ENCODE measurements around the gene TIGD7. TPM values are rescaled to one million over a fixed set of nuclear protein-coding genes. Genes with fewer than 3 reads are reported as not detected.
A peak's percentile ranks its signal among the peaks of the same experiment; 100 is the strongest.

Gene TIGD7
- total RNA-seq, 1 experiment from 2014 or later: 4.2 TPM

GRCh38 chr16:3283543-3284447, 21.4 kb downstream of the TIGD7 start:
- H3K14ac ChIP-seq (ENCODE audit: insufficient read depth, low read length): peak overlapping the region; percentile 75; the same call in 1 of the 2 replicates
- no peak overlapping the region for H3K23ac ChIP-seq (ENCODE audit: insufficient read length, low read depth, low read length)
- peak overlapping the region; percentile 64 for H3K18ac ChIP-seq (ENCODE audit: insufficient read length, low read depth, low read length)
- no peak overlapping the region for H4K8ac ChIP-seq (replicated peaks; ENCODE audit: insufficient read length, low read depth, low read length)
- no peak overlapping the region for H3K56ac ChIP-seq (ENCODE audit: insufficient read length, low read depth, low read length)
- H3K27me3 ChIP-seq (ENCODE audit: insufficient read depth, low read length): no peaks in the 10 kb centered on the region
- H2BK120ac ChIP-seq (ENCODE audit: low read depth, low read length, poor library complexity, severe bottlenecking): no peak overlapping the region
- H3K23me2 ChIP-seq (ENCODE audit: insufficient read length, low read depth, low read length, poor library complexity, severe bottlenecking): peaks cover 11% of the 10 kb centered on the region
- no peak overlapping the region for H3K27ac ChIP-seq (ENCODE audit: insufficient read length, low read depth, low read length)
- no CpG with 5 or more reads among the region's 56 CpGs for WGBS (ENCODE audit: extremely low coverage, insufficient read length, low lambda C conversion rate)
- H2BK12ac ChIP-seq (ENCODE audit: insufficient read length, low read depth, low read length): no peak overlapping the region
- Mint-ChIP-seq H3K4me1 (peaks cover 18 to 24% of the 10 kb centered on the region in 2 experiments), H3K4me3 (peak overlapping the region; percentile 96 to 98), H3K27ac (peak overlapping the region; percentile 99), H3K27me3 (ENCODE audit: low read depth) (peaks cover 6% of the 10 kb centered on the region), H3K9me3 (peaks cover 33 to 44% of the 10 kb centered on the region in 2 experiments), H3K36me3 (ENCODE audit: insufficient read depth in 1 of 3, low read depth in 3 of 3) (peaks cover 47 to 50% (median 49%) of the 10 kb centered on the region in 3 experiments)
- H2AFZ ChIP-seq (ENCODE audit: low read length): no peak overlapping the region
- no peak overlapping the region for H4K5ac ChIP-seq (ENCODE audit: insufficient read length, low read depth, low read length)
- TF ChIP-seq CTCF (conservative IDR thresholded peaks at IDR 0.05): no peak
- no peak overlapping the region for H2AK5ac ChIP-seq (ENCODE audit: insufficient read length, low read length)
- H3K4me2 ChIP-seq (ENCODE audit: insufficient read depth, insufficient read length, low read length): peak overlapping the region; percentile 85
- H3K9ac ChIP-seq (ENCODE audit: extremely low read depth, insufficient read length, low read length): peak overlapping the region; percentile 82
- DNase-seq: no peak
- H3K4me1 ChIP-seq (ENCODE audit: insufficient read depth, low read length): no peaks in the 10 kb centered on the region
- H3K79me1 ChIP-seq (ENCODE audit: insufficient read depth, low read depth, low read length, poor library complexity, severe bottlenecking): peaks cover 12% of the 10 kb centered on the region
- no peak overlapping the region for H4K91ac ChIP-seq (ENCODE audit: insufficient read length, low read depth, low read length)
- peaks cover 22% of the 10 kb centered on the region for H3K9me3 ChIP-seq (ENCODE audit: control insufficient read depth, low read depth, low read length)
- no peak overlapping the region for H3T11ph ChIP-seq (ENCODE audit: low read length)
- H2BK15ac ChIP-seq (ENCODE audit: low read depth, low read length): no peak overlapping the region
- peaks cover 5% of the 10 kb centered on the region for H4K20me1 ChIP-seq (ENCODE audit: control insufficient read depth, insufficient read depth, insufficient read length)
- H3K4ac ChIP-seq (ENCODE audit: low read depth, low read length): no peak overlapping the region
- H2BK5ac ChIP-seq (ENCODE audit: insufficient read length, low read length): no peak overlapping the region
- peaks cover 29% of the 10 kb centered on the region for H3K79me2 ChIP-seq (ENCODE audit: insufficient read depth, low read length)
- no peak overlapping the region for H2BK20ac ChIP-seq (ENCODE audit: low read depth, low read length, poor library complexity, severe bottlenecking)

Measured in H9 (cell line).